ENCODE data around the gene CLNK.

- TF ChIP-seq CTCF (IDR thresholded peaks at IDR 0.05) (no peak), POLR2A (IDR thresholded peaks at IDR 0.05) (no peak)
Measured at GRCh38 chr4:10611673-10612072, 72.9 kb downstream of the CLNK start.

Measured in esophagus squamous epithelium (tissue), 4 donors.